ENCODE results near the gene FGF18. TPM values are rescaled to one million over a fixed set of nuclear protein-coding genes. Genes with fewer than 3 reads are reported as not detected.

The FGF18 gene
- total RNA-seq, 2 experiments from 2014 or later, result 0.31 to 0.33 TPM

- Histone ChIP-seq H3K9me3 (ENCODE audit: control insufficient read depth in 1 of 2, insufficient read depth in 1 of 2, low read length in 2 of 2) (no peaks in the 10 kb centered on the region), H3K4me3 (ENCODE audit: low read length) (no peak overlapping the region), H3K36me3 (ENCODE audit: insufficient read depth, low read length) (no peaks in the 10 kb centered on the region), H3K27me3 (ENCODE audit: control insufficient read depth in 1 of 2, insufficient read depth in 2 of 2, low read length in 2 of 2) (no peaks in the 10 kb centered on the region), H3K27ac (ENCODE audit: low read depth in 1 of 2, low read length in 2 of 2) (no peak overlapping the region), H3K4me1 (ENCODE audit: insufficient read depth, low read length) (peaks cover 10% of the 10 kb centered on the region)
- H3K9me3 Mint-ChIP-seq, result no peaks in the 10 kb centered on the region
- DNase-seq, result no peak
- peaks cover 4% of the 10 kb centered on the region for H3K27me3 Mint-ChIP-seq
- TF ChIP-seq, protein P1, sequence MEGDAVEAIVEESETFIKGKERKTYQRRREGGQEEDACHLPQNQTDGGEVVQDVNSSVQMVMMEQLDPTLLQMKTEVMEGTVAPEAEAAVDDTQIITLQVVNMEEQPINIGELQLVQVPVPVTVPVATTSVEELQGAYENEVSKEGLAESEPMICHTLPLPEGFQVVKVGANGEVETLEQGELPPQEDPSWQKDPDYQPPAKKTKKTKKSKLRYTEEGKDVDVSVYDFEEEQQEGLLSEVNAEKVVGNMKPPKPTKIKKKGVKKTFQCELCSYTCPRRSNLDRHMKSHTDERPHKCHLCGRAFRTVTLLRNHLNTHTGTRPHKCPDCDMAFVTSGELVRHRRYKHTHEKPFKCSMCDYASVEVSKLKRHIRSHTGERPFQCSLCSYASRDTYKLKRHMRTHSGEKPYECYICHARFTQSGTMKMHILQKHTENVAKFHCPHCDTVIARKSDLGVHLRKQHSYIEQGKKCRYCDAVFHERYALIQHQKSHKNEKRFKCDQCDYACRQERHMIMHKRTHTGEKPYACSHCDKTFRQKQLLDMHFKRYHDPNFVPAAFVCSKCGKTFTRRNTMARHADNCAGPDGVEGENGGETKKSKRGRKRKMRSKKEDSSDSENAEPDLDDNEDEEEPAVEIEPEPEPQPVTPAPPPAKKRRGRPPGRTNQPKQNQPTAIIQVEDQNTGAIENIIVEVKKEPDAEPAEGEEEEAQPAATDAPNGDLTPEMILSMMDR (IDR thresholded peaks at IDR 0.05), result no peak
- H3K4me1 Mint-ChIP-seq (ENCODE audit: low read depth), result peaks cover 5% of the 10 kb centered on the region
- H3K36me3 Mint-ChIP-seq (ENCODE audit: low read depth), result no peaks in the 10 kb centered on the region
- ATAC-seq (ENCODE audit: poor library complexity), result no peak
- H3K27ac Mint-ChIP-seq, result no peak overlapping the region
- intact Hi-C loops (cut with DNase I, micrococcal nuclease), result loop anchor here (5.0 to 10.0 kb wide), 2 partner anchors 563 to 810 kb away; no protein-coding TSS in a partner anchor
- ChIA-PET POLR2A (no interaction called here), CTCF (no interaction called here)
- no peak overlapping the region for H3K4me3 Mint-ChIP-seq
Observed at GRCh38 chr5:171481571-171482433, 62.4 kb downstream of the FGF18 start.

GRCh38 chr5:171482434-171482730, 62.9 kb downstream of the FGF18 start:
- peaks cover 10% of the 10 kb centered on the region for H3K4me1 ChIP-seq (ENCODE audit: insufficient read depth, low read length)
- ChIA-PET CTCF (interaction anchor here (1.1 kb wide), 1 partner anchor 64 kb away, joined by 3 read pairs; no protein-coding TSS in a partner anchor), POLR2A (no interaction called here)
- Mint-ChIP-seq H3K27ac (no peak overlapping the region), H3K9me3 (no peaks in the 10 kb centered on the region), H3K4me3 (no peak overlapping the region), H3K4me1 (ENCODE audit: low read depth) (peaks cover 5% of the 10 kb centered on the region), H3K36me3 (ENCODE audit: low read depth) (no peaks in the 10 kb centered on the region), H3K27me3 (peaks cover 7% of the 10 kb centered on the region)
- H3K9me3 ChIP-seq (ENCODE audit: control insufficient read depth in 1 of 2, insufficient read depth in 1 of 2, low read length in 2 of 2), result no peaks in the 10 kb centered on the region
- no peaks in the 10 kb centered on the region for H3K36me3 ChIP-seq (ENCODE audit: insufficient read depth, low read length)
- no peak overlapping the region for H3K4me3 ChIP-seq (ENCODE audit: low read length)
- intact Hi-C loops (cut with DNase I, micrococcal nuclease), result loop anchor here (5.0 to 10.0 kb wide), 2 partner anchors 562 to 810 kb away; no protein-coding TSS in a partner anchor
- DNase-seq, result no peak
- TF ChIP-seq, protein P1 (IDR thresholded peaks at IDR 0.05), result no peak
- no peak overlapping the region for H3K27ac ChIP-seq (ENCODE audit: low read depth in 1 of 2, low read length in 2 of 2)
- H3K27me3 ChIP-seq (ENCODE audit: control insufficient read depth in 1 of 2, insufficient read depth in 2 of 2, low read length in 2 of 2), result no peaks in the 10 kb centered on the region
- no peak for ATAC-seq (ENCODE audit: poor library complexity)

DNA sequence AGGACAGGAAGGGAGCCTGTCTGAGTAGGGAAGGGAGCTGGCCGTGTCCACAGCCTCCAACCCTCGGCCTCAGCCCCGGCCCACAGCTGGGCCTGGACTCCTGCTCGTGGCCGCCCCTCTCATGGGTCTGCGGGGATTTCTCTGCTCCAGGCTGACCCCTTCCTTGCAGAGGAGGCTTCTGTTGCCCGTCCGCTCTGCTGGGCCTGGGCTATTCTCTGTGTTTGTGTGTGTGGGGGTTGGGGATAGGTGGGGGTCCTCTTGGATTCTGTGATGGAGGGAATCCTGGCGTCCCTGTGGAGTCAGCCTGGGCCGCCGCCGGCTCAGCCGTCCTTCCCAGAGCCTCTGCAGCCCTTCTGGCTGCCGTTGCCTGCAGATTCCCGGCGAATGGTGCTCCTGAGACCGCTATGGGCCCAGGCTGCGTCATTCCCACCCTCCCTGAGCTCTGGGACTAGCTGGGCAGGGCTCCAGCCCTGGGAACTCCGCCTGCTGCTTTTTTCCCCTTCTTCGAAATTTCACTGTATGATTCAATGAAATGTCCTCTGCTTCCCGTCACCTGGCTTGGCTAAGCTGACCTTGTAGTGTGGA, 64.2 kb downstream of the FGF18 start:
- Mint-ChIP-seq H3K27me3 (peaks cover 7% of the 10 kb centered on the region), H3K4me1 (ENCODE audit: low read depth) (peaks cover 5% of the 10 kb centered on the region), H3K9me3 (no peaks in the 10 kb centered on the region), H3K27ac (no peak overlapping the region), H3K4me3 (no peak overlapping the region), H3K36me3 (ENCODE audit: low read depth) (no peaks in the 10 kb centered on the region)
- no peaks in the 10 kb centered on the region for H3K36me3 ChIP-seq (ENCODE audit: insufficient read depth, low read length)
- H3K4me3 ChIP-seq (ENCODE audit: low read length), result no peak overlapping the region
- intact Hi-C loops (cut with DNase I, micrococcal nuclease), result loop anchor here (1.0 to 10.0 kb wide), 4 partner anchors 424 to 809 kb away; no protein-coding TSS in a partner anchor
- POLR2A ChIA-PET, result no interaction called here
- no peak overlapping the region for H3K27ac ChIP-seq (ENCODE audit: low read depth in 1 of 2, low read length in 2 of 2)
- DNase-seq (no peak), ATAC-seq (ENCODE audit: poor library complexity) (no peak)
- TF ChIP-seq, protein P1 (IDR thresholded peaks at IDR 0.05), result no peak
- H3K27me3 ChIP-seq (ENCODE audit: control insufficient read depth in 1 of 2, insufficient read depth in 2 of 2, low read length in 2 of 2), result no peaks in the 10 kb centered on the region
- H3K4me1 ChIP-seq (ENCODE audit: insufficient read depth, low read length), result peaks cover 10% of the 10 kb centered on the region
- CTCF ChIA-PET, result interaction anchor here (1.1 kb wide), 1 partner anchor 65 kb away, joined by 3 read pairs; no protein-coding TSS in a partner anchor
- no peaks in the 10 kb centered on the region for H3K9me3 ChIP-seq (ENCODE audit: control insufficient read depth in 1 of 2, insufficient read depth in 1 of 2, low read length in 2 of 2)
